Activated B cell treated with CpG ODN at 0.5 μM for 24 hours (primary cell): ENCODE results near the gene RRBP1. TPM values are rescaled to one million over a fixed set of nuclear protein-coding genes. Genes with fewer than 3 reads are reported as not detected.

Source experiments
- ATAC-seq: fragments of 200-7000 bp; cut with Tn5 transposase; one replicate; pipeline ENCODE4 v1.10.0; 2021; ENCODE audit warnings: low read depth, mild to moderate bottlenecking, moderate library complexity
- CTCF ChIA-PET: fragments of 350-600 bp; sonication (Branson Sonifier 250); formaldehyde crosslinking; loops from one replicate; lab custom pipeline; 2021; ENCODE audit warnings: antibody characterized with exemption; lab: Charles Lee
- POLR2A ChIA-PET: fragments of 350-600 bp; sonication (Branson Sonifier 250); formaldehyde crosslinking; loops from one replicate; lab custom pipeline; 2021; ENCODE audit warnings: antibody characterized with exemption; lab: Charles Lee
- DNase-seq: peaks from one replicate; pipeline ENCODE4 v3.0.0; 2022
- H3K27ac Mint-ChIP-seq: one replicate; pipeline ENCODE4 v1.8.0; 2020; ENCODE audit warnings: mixed read lengths
- H3K27me3 Mint-ChIP-seq: one replicate; pipeline ENCODE4 v1.8.0; 2021; ENCODE audit warnings: mixed read lengths
- H3K36me3 Mint-ChIP-seq: one replicate; pipeline ENCODE4 v1.8.0; 2021; ENCODE audit warnings: low read depth, mixed read lengths
- H3K4me1 Mint-ChIP-seq: one replicate; pipeline ENCODE4 v1.8.0; 2021; ENCODE audit warnings: mixed read lengths
- H3K4me3 Mint-ChIP-seq: one replicate; pipeline ENCODE4 v1.8.0; 2020; ENCODE audit warnings: mild to moderate bottlenecking, mixed read lengths
- H3K9me3 Mint-ChIP-seq: one replicate; pipeline ENCODE4 v1.8.0; 2020; ENCODE audit warnings: mixed read lengths
- intact Hi-C: fragments of 100-400 bp; cut with micrococcal nuclease; formaldehyde crosslinking; loops from one replicate; pipeline ENCODE4 v1.15.1; 2024
- total RNA-seq: library from RNA; stranded (reverse); gene quantifications from 2 replicates; pipeline ENCODE4 v1.2.3, GENCODE V29; 2022
- TF ChIP-seq, protein P1 (sequence below): fragments of 200-600 bp; IDR thresholded peaks from one replicate; pipeline ENCODE4 v1.8.0; 2022; ENCODE audit warnings: antibody characterized with exemption, mild to moderate bottlenecking

Gene RRBP1
- total RNA-seq, 1 donor from 2014 or later, result 22.0 TPM

DNA sequence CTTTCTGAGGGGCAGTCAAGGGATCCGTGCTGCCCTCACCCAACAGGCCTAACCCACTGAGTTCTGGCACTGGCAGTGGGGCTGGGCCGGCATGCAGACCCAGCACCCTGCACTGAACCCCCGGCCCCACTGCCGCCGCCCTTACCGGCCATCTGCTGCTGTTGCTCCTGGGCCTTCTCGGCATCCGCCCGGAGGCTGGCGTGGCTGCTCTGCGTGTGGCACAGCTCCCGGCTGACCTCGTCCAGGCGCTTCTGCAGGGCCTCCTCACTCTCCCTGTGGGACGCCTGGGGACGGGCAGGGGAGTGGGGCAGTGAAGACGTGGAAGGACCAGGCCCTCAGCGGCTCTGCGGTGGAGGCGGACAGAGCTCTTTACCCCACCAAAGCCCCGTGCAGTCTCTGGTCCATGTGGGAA, 52.4 kb downstream of the RRBP1 start:
- intact Hi-C loops, result no loop called here
- no peaks in the 10 kb centered on the region for H3K9me3 Mint-ChIP-seq
- H3K27ac Mint-ChIP-seq, result no peak overlapping the region
- ChIA-PET CTCF (no interaction called here), POLR2A (no interaction called here)
- peaks cover under 1% of the 10 kb centered on the region for H3K4me1 Mint-ChIP-seq
- H3K36me3 Mint-ChIP-seq, result peaks cover 49% of the 10 kb centered on the region
- TF ChIP-seq, protein P1, sequence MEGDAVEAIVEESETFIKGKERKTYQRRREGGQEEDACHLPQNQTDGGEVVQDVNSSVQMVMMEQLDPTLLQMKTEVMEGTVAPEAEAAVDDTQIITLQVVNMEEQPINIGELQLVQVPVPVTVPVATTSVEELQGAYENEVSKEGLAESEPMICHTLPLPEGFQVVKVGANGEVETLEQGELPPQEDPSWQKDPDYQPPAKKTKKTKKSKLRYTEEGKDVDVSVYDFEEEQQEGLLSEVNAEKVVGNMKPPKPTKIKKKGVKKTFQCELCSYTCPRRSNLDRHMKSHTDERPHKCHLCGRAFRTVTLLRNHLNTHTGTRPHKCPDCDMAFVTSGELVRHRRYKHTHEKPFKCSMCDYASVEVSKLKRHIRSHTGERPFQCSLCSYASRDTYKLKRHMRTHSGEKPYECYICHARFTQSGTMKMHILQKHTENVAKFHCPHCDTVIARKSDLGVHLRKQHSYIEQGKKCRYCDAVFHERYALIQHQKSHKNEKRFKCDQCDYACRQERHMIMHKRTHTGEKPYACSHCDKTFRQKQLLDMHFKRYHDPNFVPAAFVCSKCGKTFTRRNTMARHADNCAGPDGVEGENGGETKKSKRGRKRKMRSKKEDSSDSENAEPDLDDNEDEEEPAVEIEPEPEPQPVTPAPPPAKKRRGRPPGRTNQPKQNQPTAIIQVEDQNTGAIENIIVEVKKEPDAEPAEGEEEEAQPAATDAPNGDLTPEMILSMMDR, result no peak
- ATAC-seq, result no peak
- H3K27me3 Mint-ChIP-seq, result no peaks in the 10 kb centered on the region
- DNase-seq, result no peak
- no peak overlapping the region for H3K4me3 Mint-ChIP-seq

- no peak for DNase-seq
- no peak for ATAC-seq
- Mint-ChIP-seq H3K36me3 (peaks cover 50% of the 10 kb centered on the region), H3K27me3 (no peaks in the 10 kb centered on the region), H3K27ac (no peak overlapping the region), H3K4me1 (no peaks in the 10 kb centered on the region), H3K4me3 (no peak overlapping the region), H3K9me3 (no peaks in the 10 kb centered on the region)
- TF ChIP-seq, protein P1, result no peak
- intact Hi-C loops, result no loop called here
- ChIA-PET POLR2A (no interaction called here), CTCF (no interaction called here)
Measured at GRCh38 chr20:17629025-17629424, 53.0 kb downstream of the RRBP1 start.

DNA sequence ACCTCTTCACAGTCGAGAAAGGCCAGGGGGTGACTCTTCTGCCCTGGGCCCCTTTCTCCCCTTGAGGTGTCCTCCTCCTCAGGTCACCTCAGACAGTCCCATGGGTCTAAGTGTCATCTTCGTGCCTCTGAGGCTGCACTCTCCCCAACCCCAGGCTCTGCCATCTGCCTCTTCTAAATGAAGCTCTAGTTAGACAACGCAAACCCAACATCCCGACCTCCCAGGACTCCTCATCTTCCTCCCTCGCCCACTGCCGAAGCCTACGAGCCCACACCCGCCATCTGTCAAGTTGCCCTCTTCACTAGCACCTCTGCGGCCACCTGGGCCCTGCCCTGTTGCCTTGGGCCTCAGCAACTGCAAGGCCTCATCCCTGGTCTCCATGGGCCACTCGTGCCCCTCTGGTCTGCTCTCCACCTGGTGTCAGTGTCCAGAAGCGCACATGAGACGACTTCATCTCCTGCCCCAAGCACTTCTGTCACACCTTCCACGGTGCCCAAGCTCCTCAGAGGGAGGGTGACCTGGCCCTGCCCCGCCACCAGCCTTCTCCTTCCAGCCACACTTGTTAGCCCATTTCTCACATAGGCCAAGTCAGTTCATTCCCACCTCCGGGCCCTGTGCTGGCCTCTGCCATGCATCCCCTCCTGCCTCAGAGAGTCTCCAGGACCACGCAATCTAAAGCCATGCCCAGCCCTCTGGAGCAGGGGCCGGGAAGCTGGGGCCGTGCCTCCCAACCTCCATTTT, 53.8 kb downstream of the RRBP1 start:
- H3K27me3 Mint-ChIP-seq, result no peaks in the 10 kb centered on the region
- DNase-seq, result no peak
- ChIA-PET CTCF (no interaction called here), POLR2A (no interaction called here)
- H3K4me3 Mint-ChIP-seq, result no peak overlapping the region
- no peak for ATAC-seq
- TF ChIP-seq, protein P1, result no peak
- no peaks in the 10 kb centered on the region for H3K4me1 Mint-ChIP-seq
- intact Hi-C loops, result no loop called here
- H3K36me3 Mint-ChIP-seq, result peaks cover 49% of the 10 kb centered on the region
- no peaks in the 10 kb centered on the region for H3K9me3 Mint-ChIP-seq
- no peak overlapping the region for H3K27ac Mint-ChIP-seq

DNA sequence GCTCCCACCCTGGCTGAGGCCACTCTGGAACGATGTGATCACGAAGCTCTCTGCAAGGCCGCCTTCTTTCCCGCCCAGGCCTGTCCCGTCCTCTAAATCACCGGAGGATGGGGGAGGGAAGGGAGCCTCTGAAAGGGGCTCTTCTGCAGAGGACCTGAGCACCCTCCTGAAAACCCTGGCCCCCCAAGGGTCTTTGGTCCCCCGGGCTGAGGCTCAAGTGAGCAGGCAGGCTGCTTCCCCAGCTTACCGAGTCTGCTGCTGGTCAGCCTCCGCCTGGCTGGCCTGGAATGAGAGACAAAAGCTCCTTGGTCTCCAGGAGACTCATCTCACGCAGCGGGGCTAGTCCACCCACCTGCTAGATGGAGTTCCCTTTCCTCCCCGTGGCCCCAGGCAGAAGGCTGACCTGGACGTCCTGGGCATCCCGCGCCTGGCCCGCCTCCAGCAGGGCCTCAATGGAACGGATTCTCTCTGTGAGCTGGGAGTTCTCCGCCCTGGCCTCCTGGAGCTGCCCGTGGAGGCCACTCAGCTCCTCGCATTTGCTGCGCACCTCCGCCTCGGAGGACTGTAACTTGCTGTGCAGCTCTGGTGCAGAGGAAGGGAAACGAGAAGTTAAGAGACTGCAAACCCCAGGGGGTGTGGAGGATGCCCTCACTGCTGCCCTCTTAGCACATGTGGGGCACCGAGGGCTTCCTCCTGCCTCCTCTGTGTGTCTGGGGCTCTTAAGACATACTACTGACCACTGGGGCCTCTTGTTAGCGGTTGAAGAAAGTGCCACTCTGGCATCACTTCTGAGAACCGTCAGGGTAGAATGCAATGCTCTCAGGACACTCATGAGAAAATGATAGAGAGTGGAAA, 54.7 kb downstream of the RRBP1 start:
- no peaks in the 10 kb centered on the region for H3K9me3 Mint-ChIP-seq
- no peak for ATAC-seq
- H3K36me3 Mint-ChIP-seq, result peaks cover 47% of the 10 kb centered on the region
- intact Hi-C loops, result no loop called here
- H3K4me1 Mint-ChIP-seq, result no peaks in the 10 kb centered on the region
- ChIA-PET CTCF (no interaction called here), POLR2A (no interaction called here)
- H3K27ac Mint-ChIP-seq, result no peak overlapping the region
- TF ChIP-seq, protein P1, result no peak
- DNase-seq, result no peak
- H3K27me3 Mint-ChIP-seq, result no peaks in the 10 kb centered on the region
- no peak overlapping the region for H3K4me3 Mint-ChIP-seq
